Adipocyte (in vitro differentiated cells): ENCODE measurements around the gene UTP20.

Source experiments
- DNase-seq: peaks from one replicate; pipeline ENCODE4 v3.0.0-alpha.2; 2015; ENCODE audit warnings: low read depth
- H3K27me3 ChIP-seq: replicated peaks from 2 replicates; pipeline ENCODE4 v1.7.0; 2013; ENCODE audit warnings: mild to moderate bottlenecking, low read length, moderate library complexity; ENCODE audit not compliant: control insufficient read depth, insufficient read depth
- H3K36me3 ChIP-seq: 2 replicates; pipeline ENCODE4 v1.7.0; 2013; ENCODE audit warnings: low read length, mild to moderate bottlenecking, moderate library complexity; ENCODE audit not compliant: control insufficient read depth, insufficient read depth, severe bottlenecking
- H3K4me1 ChIP-seq: 2 replicates; pipeline ENCODE4 v1.7.0; 2013; ENCODE audit warnings: mild to moderate bottlenecking, low read length, moderate library complexity; ENCODE audit not compliant: control insufficient read depth, insufficient read depth
- H3K4me3 ChIP-seq: 2 replicates; pipeline ENCODE4 v1.7.0; 2013; ENCODE audit warnings: mild to moderate bottlenecking, low read length, moderate library complexity
- H3K9ac ChIP-seq: 2 replicates; pipeline ENCODE4 v1.7.0; 2013; ENCODE audit warnings: mild to moderate bottlenecking, low read length, moderate library complexity
- H3K9me3 ChIP-seq: 2 replicates; pipeline ENCODE4 v1.7.0; 2013; ENCODE audit warnings: mild to moderate bottlenecking, low read length, moderate library complexity; ENCODE audit not compliant: control insufficient read depth

UTP20 gene

DNA sequence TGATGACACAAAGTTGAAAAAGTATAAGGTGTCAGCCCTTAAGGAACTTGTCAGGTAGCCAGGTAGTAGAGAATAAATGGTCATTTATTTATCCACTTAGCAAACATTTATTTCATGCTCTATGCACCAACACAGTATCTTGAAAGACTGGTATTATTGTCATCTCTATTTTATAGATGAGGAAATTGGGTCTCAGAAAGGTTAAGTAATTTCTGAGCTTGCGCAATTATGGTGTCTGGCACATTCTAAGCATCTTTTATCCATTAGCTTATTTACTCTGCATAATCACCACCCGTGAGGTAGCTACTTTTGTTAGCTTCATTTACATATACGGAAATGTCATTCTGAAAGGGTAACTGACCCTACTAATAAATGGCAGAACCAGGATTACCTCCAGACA, 2.5 kb upstream of the UTP20 start:
- no peaks in the 10 kb centered on the region for H3K36me3 ChIP-seq
- H3K27me3 ChIP-seq = peaks cover 7% of the 10 kb centered on the region
- no peak for DNase-seq
- H3K9ac ChIP-seq = no peak overlapping the region
- H3K4me1 ChIP-seq = peaks cover 7% of the 10 kb centered on the region
- H3K4me3 ChIP-seq = no peak overlapping the region
- no peaks in the 10 kb centered on the region for H3K9me3 ChIP-seq

- Histone ChIP-seq H3K36me3 (peaks cover 79% of the 10 kb centered on the region), H3K27me3 (no peaks in the 10 kb centered on the region), H3K9ac (no peak overlapping the region), H3K9me3 (no peaks in the 10 kb centered on the region), H3K4me3 (no peak overlapping the region), H3K4me1 (no peaks in the 10 kb centered on the region)
- DNase-seq = no peak
Measured at GRCh38 chr12:101287357-101287756, 7.5 kb downstream of the UTP20 start.

DNA sequence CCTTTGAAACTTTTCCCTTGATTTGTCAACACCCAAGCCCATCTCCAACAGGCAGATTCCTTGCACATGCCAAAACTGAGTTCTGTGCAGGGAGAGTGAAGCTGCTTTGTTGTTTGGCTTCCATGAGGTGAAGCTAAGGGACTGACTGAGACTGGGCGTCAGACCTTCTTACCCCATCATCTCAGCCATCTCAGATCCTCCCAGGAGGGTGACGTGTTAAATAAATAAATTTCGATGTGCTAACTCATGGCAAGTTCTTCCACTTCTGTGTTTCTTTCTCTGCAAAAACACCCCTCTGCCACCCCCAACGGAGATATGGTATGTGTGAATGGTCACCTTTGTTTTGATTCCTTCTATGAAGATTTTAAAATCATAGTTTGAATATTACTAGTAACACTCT, 17.8 kb downstream of the UTP20 start:
- H3K27me3 ChIP-seq = no peaks in the 10 kb centered on the region
- no peaks in the 10 kb centered on the region for H3K9me3 ChIP-seq
- peaks cover 69% of the 10 kb centered on the region for H3K36me3 ChIP-seq
- no peak for DNase-seq
- no peak overlapping the region for H3K9ac ChIP-seq
- no peak overlapping the region for H3K4me3 ChIP-seq
- peaks cover 22% of the 10 kb centered on the region for H3K4me1 ChIP-seq

DNA sequence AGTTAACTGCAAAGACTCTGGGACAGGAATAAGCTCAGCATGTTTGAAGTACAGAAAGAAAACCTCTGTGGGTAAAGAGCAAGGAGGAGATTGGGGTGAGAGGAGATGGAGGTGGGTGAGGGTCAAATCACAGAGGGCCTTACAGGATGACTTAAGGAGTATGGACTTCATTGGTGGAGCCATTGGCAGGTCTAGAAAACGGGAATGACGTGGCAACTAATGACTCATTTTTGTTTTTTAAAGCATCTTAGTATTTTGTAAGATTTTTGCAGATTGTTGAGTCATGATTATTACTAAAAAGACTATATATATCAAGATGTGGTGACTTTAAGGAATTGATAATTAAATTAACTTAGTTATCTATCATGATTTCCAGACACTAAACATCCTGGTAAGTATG, 18.5 kb downstream of the UTP20 start:
- Histone ChIP-seq H3K9me3 (no peaks in the 10 kb centered on the region), H3K9ac (no peak overlapping the region), H3K4me1 (peaks cover 22% of the 10 kb centered on the region), H3K4me3 (no peak overlapping the region), H3K27me3 (no peaks in the 10 kb centered on the region), H3K36me3 (peaks cover 70% of the 10 kb centered on the region)
- peak; percentile 65 for DNase-seq

DNA sequence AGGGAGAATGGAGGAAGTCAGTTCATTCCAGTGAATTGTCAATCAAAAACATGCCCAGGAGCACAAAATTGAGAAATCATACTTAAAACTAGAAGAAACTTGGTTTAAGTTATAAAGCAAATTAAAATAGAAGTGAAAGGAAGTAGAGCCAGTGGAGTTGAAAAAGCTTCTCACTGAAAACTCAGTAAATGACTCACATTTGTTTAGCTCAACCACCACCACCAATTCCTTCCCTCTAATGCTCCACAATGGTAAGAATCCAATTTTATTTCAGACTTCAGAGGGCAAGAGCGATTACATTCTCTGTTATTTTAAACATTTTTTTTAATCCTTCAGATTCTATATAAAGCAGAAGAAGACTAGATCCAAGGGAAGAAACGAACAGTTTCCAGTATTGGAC, 19.4 kb downstream of the UTP20 start:
- no peak for DNase-seq
- no peak overlapping the region for H3K9ac ChIP-seq
- no peaks in the 10 kb centered on the region for H3K9me3 ChIP-seq
- H3K4me1 ChIP-seq = peaks cover 22% of the 10 kb centered on the region
- H3K27me3 ChIP-seq = no peaks in the 10 kb centered on the region
- H3K4me3 ChIP-seq = peak overlapping the region; percentile 8
- peaks cover 72% of the 10 kb centered on the region for H3K36me3 ChIP-seq

DNA sequence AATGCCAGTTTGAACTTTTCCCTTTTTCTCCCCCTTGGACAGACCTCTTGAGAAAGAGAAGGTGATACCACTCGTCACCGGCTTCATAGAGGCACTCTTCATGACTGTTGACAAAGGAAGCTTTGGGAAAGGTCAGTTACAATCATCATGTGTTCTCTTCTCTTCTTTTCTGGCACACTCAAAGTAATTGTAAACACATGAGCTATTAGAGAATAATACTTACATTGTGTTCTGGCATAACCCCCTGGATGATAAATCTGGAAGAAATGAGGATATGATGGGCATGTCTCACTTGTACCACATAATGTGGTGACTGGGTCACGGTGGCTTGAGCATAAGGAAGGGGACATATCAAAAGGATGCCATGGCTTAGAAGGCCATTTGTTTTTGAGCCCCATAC, 20.0 kb downstream of the UTP20 start:
- Histone ChIP-seq H3K9me3 (no peaks in the 10 kb centered on the region), H3K4me3 (no peak overlapping the region), H3K27me3 (no peaks in the 10 kb centered on the region), H3K36me3 (peaks cover 72% of the 10 kb centered on the region), H3K4me1 (peaks cover 22% of the 10 kb centered on the region), H3K9ac (no peak overlapping the region)
- DNase-seq = no peak

DNA sequence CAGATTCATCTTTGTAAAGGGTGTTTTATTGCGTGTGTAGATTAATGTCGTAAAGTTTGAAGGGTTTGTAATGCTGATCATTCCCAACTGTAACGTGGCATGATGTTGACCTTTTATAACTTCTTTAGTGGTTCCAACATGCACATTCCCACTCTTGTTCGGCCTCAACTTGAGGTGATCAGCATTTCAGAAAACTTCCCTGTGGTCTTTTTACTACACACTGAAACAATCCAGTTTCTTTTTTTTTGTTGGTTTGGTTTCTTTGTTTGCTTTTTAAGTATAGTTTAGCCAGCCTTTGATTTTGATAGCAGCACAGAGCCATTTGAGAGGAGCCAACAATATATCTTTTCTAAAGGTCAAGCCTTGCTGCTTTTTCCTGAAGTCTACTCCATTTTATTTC, 22.8 kb downstream of the UTP20 start:
- DNase-seq = no peak
- Histone ChIP-seq H3K9ac (no peak overlapping the region), H3K36me3 (peaks cover 74% of the 10 kb centered on the region), H3K4me1 (peaks cover 17% of the 10 kb centered on the region), H3K27me3 (no peaks in the 10 kb centered on the region), H3K4me3 (no peak overlapping the region), H3K9me3 (no peaks in the 10 kb centered on the region)

- DNase-seq = no peak
- Histone ChIP-seq H3K9me3 (no peaks in the 10 kb centered on the region), H3K36me3 (peaks cover 84% of the 10 kb centered on the region), H3K27me3 (no peaks in the 10 kb centered on the region), H3K4me1 (no peaks in the 10 kb centered on the region), H3K9ac (no peak overlapping the region), H3K4me3 (no peak overlapping the region)
Measured at GRCh38 chr12:101305226-101305779, 25.4 kb downstream of the UTP20 start.

DNA sequence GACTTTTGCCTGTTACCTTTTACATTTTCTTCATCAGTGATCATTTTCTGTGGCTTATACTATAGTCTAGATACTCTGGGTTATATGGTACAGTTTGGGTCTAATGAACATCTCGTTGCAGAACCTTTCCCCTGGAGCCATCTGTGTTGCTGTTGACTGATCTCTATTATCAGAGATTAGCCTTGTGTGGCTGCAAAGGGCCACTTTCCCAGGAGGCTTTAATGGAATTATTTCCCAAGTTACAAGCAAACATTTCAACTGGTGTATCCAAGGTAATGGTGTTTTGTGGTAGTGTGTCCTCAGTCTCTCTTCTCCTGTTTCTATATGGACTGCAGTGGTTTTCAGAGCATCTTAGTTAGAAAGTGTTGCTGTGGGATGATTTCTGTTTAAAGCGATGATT, 25.9 kb downstream of the UTP20 start:
- H3K36me3 ChIP-seq = peaks cover 83% of the 10 kb centered on the region

GRCh38 chr12:101322480-101322879, 42.6 kb downstream of the UTP20 start:
- H3K27me3 ChIP-seq = no peaks in the 10 kb centered on the region
- no peaks in the 10 kb centered on the region for H3K9me3 ChIP-seq
- H3K4me3 ChIP-seq = no peak overlapping the region
- no peak overlapping the region for H3K9ac ChIP-seq
- H3K36me3 ChIP-seq = peaks cover 49% of the 10 kb centered on the region
- no peaks in the 10 kb centered on the region for H3K4me1 ChIP-seq
- no peak for DNase-seq

More for the DNA sequence above, 25.9 kb downstream of the UTP20 start:
- Histone ChIP-seq H3K27me3 (no peaks in the 10 kb centered on the region), H3K9me3 (no peaks in the 10 kb centered on the region), H3K4me3 (no peak overlapping the region), H3K4me1 (no peaks in the 10 kb centered on the region), H3K9ac (no peak overlapping the region)
- no peak for DNase-seq

DNA sequence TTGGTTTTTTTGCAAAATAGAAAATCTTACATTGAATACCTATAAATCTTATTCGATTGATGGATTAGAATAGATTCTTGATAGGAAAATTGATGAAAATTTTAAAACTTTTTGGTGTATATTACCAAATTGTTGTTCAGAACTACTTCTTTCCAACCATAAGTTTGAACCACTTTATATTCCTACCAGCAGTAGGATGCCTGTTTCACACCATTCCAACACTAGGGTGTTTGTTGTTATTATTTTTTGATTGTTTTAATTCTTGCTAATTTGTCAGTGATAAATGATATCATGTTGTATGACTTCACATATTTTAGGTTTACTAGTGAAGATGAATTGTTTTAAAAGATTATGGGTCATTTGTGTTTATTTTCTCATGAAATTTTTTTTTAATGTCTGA, 43.4 kb downstream of the UTP20 start:
- H3K27me3 ChIP-seq = no peaks in the 10 kb centered on the region
- H3K9ac ChIP-seq = no peak overlapping the region
- no peak overlapping the region for H3K4me3 ChIP-seq
- no peak for DNase-seq
- H3K36me3 ChIP-seq = peaks cover 53% of the 10 kb centered on the region
- no peaks in the 10 kb centered on the region for H3K9me3 ChIP-seq
- H3K4me1 ChIP-seq = no peaks in the 10 kb centered on the region

DNA sequence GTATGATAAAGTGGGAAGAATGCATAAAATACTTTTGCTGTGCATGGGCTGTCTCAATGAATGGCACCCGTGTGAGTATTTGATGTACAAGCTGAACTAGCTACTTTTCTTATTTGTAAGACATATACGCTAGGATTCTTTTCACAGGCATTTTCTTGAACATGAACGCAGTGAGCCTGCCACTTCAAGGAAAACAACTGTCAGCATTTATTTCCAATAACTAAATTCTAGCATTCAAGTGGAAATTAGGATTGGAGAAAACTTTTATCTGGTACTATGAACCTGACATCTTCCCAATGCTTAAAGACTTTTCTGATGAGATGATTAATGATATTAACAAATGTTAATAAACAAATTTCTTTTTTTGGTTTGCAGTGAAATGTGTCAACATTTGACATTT, 45.7 kb downstream of the UTP20 start:
- H3K36me3 ChIP-seq = peaks cover 63% of the 10 kb centered on the region
- H3K4me1 ChIP-seq = no peaks in the 10 kb centered on the region
- no peak overlapping the region for H3K4me3 ChIP-seq
- no peak for DNase-seq
- no peak overlapping the region for H3K9ac ChIP-seq
- H3K9me3 ChIP-seq = no peaks in the 10 kb centered on the region
- H3K27me3 ChIP-seq = no peaks in the 10 kb centered on the region
